HG03521 (cell line): ENCODE data around the gene ANKFN1.
A peak's percentile ranks its signal among the peaks of the same experiment; 100 is the strongest.
"Not testable (repeated sequence)": the region's sequence is repeated elsewhere in the genome, so short reads cannot be mapped to it uniquely, and the experiment has no call there.

Experiments
- ATAC-seq: cut with Tn5 transposase; IDR thresholded peaks from one replicate; pipeline ENCODE4 v1.9.1; 2021; ENCODE audit warnings: mild to moderate bottlenecking, moderate library complexity; ENCODE audit not compliant: unreplicated experiment

ANKFN1 gene

DNA sequence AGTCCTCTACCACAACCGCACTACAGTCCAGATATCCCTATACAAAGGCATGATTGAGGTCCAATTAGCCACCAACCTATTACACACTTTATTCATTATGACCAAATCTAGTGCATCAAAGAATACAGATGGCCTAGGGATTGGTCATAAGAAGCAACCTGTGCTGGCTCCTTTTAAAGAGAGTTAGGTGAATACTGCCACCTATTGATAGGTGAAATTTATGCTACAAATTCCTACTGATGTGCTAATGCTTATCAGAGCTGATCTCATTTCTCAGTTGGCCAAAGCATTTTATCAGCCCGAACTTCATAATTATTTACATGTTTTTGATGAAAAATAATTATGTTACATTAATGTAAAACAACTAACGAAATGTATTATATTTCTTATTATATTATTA is 166.3 kb downstream of the ANKFN1 start:
- ATAC-seq: peak; percentile 58

DNA sequence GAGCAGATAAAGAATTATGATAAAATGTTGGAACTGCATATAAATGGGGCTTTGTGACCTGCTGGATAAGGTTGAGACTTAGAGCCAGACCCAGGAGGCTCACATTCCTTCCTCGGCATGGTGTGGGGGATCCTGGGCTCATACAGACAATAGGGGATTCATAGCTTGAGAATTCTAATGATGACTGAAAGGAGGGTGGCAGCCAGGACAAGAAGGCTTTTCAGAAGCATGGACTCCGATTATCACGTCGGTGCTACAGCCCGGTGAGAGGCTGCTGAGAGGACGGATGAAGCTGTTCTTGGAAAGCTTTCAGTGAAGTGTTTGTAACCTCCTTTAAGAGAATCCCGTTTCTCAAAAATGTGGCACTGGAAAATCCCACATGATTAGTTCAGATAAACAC is 167.2 kb downstream of the ANKFN1 start:
- ATAC-seq: no peak

DNA sequence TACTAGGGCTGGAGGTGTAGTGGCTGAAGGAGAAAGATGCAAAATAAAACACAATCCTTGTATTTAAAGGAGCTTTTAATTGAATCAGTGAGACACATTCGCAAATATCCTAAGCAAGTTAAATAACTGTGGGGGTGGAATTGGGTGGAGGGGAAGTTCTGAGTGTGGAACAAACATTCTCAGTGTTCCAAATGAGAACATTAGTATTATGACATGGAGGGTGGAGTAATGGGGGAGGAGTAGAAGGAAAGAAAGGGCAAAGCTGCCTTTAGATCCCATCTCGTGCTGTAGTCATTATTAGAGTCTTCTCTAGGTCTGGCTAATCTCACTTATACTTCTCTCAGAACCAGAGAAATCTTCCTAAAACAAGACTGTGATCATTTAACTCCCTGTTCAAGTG is 169.7 kb downstream of the ANKFN1 start:
- no peak for ATAC-seq

DNA sequence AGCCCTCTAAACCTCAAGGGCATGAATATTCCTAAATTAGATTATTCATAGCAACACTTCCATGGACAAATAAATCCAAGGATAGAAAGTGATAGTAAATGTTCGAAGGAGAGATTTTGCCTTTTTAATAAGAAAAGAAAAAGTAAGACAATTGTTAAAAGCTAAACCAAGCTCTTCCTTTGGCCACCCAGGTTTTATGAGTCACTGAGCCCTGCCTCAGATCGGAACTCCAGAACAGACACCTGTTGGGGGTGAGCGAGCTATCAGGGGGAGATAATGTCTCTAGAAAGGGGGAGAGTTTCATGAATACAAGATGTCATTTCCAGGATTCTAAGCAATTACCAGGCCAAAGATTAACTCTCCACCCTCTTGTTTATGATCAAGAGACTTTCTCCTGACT is 171.4 kb downstream of the ANKFN1 start:
- ATAC-seq: no peak

DNA sequence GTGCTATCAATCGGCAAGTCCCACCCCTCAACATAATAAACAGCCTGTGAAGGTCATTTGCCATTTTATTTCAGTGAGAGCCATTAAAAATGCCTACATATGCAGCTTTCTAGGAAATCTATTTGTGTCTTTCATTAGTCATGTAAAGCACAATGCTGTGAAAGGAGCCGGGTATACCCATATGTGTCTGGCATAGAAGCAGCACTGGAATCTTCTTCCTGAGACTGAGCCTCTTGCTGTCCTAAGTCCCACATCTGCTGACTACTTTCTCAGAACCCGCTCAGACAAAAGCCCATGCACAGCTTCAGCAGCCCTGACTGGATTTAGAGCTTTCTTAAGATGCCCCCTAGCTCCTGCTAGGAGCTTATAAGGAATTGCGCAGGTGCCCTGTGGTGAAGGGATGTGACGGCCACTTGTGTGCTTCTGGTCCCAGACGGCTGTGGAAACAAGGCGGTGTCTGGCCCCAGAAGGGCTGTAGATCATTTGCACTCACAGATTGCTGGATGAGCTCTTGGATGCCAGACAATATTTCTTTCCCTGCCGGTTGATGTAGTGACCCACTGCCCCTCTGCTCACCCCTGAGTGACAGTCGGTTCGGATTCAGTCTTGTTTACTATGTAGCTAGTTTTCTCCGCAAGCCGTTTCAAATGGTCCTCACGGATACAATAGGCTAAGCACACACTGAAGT is 172.2 kb downstream of the ANKFN1 start:
- no peak for ATAC-seq

DNA sequence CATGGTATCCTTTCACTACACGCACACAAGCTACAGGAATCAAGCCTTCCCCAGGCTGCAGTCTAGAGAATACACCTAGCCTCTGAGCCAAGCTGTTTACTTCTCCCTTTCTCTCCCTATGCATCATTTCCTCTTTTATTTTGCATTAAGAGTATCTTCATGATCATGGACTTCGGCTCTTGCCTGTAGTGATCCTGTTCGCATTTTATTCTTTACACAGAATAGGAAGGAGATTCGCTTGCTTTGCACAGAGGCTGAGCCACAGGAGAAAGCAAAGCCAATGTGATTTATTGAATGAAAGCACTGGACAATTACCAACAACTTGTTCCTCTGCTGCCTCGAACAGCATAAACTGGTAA is 172.7 kb downstream of the ANKFN1 start:
- ATAC-seq: no peak

DNA sequence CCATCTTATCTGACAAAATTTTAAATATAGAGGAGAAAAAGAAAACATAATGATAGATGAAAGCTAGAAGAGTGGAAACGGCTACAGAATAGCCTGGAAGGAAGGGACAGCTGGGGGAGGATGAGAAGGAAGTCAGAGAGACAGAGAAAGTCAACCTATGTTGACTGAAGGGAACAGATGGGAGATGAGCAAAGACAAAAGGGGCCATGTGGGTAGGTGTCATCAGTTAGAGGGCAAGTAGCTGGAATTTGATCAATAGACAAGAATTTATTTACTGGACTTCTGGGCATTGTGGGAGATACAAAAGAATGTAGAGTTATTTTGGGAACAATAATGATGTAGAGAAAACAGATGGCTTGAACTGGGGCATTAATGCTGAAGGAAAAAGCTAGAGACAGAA is 194.4 kb downstream of the ANKFN1 start:
- ATAC-seq: no peak

DNA sequence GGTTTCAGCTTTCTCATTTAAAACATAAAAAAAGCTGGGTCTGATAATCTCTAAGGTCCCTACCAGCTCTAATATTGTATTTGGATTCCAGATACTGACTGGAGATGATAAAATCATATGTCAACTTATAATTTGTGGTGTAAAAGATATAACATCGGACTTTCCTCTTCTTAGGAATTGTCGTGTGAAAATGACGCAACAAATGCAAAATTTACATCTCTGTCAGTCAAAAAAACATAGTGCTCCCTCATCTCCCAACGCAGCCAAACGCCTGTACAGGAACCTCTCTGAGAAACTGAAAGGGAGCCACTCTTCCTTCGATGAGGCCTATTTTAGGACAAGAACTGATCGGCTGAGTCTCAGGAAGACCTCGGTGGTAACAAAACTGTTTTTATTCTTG is 197.3 kb downstream of the ANKFN1 start:
- no peak for ATAC-seq

DNA sequence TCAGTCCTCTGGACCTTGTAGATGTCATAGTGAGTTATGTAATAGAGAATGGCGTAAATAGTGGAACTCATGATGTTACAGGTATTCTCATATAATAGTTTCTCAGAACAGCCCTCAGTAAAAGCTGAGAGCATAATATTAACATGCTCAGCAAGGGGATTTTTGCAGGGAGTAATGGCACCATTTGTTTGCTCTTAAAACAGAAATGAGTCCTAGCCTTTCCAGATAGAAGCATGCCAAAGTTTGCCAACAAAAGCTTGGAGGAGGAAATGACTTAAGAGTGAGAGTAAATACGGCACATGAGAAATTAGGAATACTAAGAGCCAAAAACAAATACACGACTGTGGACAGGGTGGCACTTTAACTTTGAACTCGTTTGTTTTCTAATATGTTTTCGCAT is 198.4 kb downstream of the ANKFN1 start:
- ATAC-seq: no peak

DNA sequence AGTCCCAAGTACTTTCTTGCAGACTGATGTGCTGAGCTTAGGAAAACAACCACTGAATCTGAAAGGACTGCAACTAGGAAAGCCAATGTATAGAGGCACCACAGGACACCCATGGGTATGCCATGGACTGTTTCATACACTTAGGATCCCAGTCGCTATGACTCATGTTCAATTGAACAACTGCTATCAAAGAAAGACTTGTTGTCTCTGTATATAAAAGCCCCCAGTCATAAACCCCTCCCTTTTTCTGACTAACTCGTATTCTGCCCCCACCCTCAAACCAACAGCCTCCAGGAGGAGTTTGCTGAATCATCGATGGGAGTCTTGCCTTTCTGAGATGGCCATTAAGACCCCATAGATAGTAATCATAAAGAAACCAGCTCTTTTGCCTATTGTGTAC is 205.4 kb downstream of the ANKFN1 start:
- ATAC-seq: no peak

DNA sequence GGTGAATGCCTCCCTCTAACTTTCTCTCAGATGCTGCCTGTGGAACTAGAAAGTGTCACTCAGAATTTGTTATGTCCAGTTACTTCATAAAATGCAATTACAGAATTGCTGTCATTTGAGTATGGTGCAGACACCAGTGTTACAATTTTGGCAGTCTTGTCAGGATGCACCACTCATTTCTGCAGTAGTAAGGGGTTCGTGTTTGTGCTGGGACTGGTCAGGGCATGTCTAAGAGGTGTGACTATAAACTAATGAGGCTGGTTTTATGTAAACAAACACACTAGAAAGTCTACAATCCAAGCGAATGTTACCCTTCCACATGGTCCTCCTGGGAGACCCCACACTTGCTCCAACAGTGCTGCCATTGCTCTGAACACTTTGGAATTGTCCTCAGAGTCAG is 206.2 kb downstream of the ANKFN1 start:
- no peak for ATAC-seq

DNA sequence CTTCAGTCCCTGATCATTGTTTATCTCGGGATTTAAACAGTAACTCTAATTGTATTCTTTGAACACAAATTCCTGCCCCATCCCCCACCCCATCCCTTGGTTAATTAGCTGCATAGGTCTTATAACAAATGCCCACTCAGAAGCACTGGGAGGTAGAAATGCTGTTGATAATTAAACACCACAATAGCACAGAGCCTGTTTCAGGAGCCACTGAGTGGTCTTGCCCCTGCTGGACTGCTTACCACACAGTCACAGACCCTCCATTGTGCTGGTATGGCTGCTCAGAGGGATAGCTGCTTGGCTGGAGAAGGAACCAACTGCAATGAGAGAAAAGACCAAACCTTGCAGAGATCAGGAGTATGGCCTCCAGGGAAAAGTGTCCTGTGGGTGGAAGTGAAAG is 214.1 kb downstream of the ANKFN1 start:
- ATAC-seq: no peak

DNA sequence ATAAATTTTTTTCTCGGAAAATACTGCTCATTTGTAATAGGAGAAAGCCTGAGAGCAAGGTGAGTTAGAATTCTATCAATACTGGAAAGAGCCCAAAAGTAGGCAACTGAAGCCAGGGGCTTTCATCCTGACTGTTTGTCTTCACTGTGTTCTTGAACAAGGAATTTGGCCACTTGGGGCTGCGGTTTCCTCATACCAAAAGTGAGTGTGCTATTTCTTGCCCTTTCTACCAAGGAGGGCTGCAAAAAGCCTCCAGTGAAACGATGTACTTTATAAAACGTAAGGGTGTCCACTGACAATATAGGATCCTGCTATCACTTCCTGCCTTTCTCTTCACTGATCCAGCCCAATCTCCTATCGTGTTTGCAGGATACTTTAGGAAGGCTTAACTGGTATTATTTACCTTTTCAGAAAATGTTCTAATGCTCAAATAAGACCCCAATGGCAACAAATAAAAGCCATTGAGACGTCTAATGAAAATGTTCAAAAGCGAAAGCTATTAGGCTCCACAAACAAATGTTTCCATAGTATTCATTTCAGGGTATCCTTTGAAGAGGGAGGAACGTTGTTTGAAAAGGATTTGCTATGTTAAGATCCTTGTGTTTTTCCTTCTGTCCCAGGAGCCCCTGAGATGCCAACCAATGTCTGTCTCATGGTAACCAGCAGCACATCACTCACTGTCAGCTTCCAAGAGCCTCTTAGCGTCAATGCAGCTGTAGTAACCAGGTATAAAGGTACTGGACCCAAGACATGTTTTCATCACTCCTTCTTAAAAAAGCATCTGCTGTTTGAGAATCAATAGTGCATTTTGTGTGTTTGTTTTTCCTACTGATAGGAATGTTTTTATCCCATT is 220.9 kb downstream of the ANKFN1 start:
- no peak for ATAC-seq

DNA sequence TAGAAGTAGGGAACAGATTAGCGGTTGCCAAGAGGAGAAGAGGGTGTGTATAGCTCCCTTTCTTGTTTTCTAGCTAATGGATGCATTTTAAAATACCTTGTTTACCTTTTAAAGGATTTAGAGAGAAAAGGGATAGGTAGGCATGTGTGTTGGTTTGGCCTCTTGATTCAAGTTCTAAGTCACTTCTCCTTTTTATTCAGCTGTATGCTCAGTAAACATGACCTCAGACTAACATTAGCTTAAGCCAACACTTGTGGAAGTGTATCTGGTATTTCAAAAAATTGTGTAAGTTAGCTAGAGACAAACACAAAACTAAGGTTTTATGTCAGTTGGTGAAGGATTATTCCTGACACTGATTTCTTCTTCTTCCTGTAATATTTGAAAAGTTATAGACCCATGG is 236.1 kb downstream of the ANKFN1 start:
- no peak for ATAC-seq

DNA sequence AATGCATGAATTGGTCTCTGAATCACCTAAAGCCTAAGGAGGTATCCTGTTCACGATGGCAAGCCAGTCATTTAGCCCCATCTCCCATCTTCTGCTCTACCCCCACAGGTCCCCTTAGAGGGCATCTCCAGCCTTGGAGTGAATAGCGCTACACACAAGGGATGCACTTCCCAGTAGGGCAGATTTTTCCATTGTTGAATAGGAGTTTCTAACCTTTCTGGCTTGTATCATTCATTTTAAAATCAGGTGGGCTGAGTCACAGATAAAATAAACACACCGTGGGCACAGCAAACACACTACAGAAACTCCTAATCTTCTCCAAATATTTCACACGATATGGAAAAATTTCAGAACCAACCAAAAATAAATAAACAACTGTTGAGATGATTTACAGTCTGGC is 239.0 kb downstream of the ANKFN1 start:
- ATAC-seq: no peak

DNA sequence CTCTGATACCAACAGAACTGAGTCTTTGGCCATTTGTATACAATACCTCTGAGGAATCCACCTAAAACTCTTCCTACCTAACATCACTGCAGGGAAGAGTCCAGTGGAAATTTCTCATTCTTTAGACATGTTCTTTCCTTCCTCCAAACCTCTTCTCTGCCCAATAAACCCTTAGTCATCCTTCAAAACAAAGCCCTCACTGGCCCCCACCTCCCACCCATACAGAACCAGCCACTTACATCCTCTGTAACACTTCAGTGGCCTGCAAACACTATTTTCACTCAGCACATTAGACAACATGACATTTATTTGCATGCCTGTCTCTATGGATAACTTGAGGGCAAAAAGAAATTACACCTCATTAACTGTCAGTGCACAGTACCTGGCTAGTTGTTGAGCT is 239.9 kb downstream of the ANKFN1 start:
- no peak for ATAC-seq

DNA sequence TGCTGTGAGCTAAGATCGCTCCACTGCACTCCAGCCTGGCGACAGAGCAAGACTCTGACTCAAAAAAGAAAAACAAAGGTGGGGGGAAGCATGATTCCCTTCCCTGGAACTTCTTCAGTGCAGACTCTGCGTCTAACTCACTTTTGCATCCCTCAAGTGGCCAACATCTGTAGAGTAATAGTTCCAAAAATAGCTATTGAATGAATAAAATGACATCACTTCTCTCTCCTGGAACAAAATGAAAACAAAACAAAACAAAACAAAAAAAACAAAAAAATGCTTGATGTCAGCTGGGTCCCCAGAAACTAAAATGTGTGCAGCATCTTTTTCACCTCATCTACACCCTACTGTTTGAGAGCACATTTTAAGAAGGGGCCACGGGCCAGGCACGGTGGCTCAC is 242.5 kb downstream of the ANKFN1 start:
- ATAC-seq: no peak

DNA sequence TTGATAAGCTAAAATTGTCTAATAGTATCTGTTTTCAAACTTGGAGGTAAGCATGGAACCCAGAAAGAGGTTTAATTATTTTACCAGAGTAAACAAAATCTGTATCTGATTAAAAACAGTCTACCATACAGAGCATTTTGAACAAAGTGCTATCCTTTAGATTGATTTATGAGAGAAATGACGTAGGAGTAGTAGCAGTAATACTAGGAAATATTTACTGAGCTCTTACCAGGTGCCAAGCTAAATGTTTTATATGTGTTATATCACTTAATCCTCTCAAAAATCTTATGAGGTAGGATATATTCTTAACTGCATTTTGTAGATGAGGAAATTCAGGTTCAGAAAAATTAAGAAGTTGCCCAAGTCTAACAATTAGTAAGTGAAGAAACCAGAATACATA is 253.8 kb downstream of the ANKFN1 start:
- no peak for ATAC-seq

DNA sequence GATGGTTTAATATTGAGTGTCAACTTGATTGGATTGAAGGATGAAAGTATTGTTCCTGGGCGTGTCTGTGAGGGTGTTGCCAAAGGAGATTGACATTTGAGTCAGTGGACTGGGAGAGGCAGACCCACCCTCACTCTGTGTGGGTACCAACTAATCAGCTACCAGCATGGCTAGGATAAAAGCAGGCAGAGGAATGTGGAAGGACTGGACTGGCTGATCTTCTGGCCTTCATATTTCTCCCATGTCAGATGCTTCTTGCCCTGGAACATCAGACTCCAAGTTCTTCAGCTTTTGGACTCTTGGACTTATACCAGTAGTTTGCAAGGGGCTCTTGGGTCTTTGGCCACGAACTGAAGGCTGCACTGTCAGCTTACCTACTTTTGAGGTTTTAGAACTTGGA is 259.1 kb downstream of the ANKFN1 start:
- ATAC-seq: not testable (repeated sequence)

DNA sequence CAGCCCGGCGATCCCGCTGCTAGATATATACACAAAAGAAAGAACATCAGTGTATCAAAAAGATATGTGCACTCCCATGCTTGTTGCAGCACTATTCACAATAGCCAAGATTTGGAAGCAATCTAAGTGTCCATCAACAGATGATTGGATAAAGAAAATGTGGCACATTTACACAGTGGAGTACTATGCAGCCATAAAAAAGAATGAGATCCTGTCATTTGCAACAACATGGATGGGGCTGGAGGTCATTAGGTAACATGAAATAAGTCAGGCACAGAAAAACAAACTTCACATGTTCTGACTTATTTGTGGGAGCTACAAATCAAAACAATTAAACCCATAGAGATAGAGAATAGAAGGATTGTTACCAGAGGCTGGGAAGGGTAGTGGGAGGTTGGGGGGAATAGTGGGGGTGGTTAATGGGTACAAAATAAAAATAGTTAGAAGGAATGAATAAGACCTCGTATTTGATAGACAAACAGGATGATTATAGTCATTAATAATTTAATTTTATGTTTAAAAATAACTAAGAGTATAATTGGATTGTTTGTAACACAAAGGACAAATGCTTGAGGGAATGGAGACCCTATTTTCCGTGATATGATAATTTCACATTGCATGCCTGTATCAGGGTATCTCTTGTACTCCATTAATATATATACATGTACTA is 263.5 kb downstream of the ANKFN1 start:
- no peak for ATAC-seq

DNA sequence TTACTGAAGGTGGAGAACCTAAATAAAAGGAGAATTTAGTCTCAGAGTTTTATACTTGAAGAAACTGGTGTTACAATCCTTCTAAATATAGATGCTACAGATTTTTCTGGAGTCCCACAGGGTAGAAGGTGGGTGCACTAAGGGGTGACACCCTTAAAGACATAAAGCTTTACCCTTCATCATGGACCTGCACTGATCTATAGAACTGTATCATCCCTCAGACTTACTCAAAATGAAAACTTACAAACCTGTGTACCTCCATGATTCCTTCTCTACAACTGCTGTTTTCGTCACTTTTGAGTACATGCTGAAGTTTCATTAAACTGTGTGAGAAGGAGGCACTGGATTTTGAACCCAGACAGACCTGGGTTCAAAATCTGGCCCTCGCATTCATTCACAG is 270.7 kb downstream of the ANKFN1 start:
- ATAC-seq: no peak

DNA sequence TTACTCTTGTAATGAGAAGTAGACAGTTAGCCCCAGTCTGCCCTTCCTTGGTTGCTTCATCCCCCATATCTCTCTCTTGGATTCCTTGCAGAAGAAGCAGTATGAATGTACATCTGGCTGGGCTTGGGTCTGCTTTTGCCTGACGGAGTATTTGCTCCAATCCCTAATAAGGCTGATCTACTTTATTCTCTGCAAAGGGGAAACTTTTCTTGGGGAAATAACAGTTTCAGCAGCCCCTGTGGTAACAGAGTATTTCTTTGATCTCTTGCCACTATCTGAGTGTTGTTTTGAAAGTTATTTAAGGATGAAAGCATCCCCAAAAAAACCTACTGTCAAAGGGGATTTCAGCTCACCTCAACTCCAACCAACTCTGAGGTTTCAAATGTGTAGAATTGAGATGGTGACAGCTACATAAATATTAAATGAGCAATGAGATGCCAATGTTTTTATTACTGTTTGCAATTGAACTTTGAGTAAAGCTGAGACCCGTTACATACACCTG is 271.3 kb downstream of the ANKFN1 start:
- ATAC-seq: no peak
